GM20431 (cell line): ENCODE measurements around the gene CDH9.
"Not testable (repeated sequence)": the region's sequence is repeated elsewhere in the genome, so short reads cannot be mapped to it uniquely, and the experiment has no call there.

ENCODE experiments used
- in situ Hi-C: fragments of 300-500 bp; cut with MseI, MboI; formaldehyde crosslinking; loops from one replicate; pipeline ENCODE4 v1.15.0; 2020; ENCODE audit warnings: low sequenced_read_pairs; ENCODE audit not compliant: unreplicated experiment

The CDH9 gene

GRCh38 chr5:26981750-26982149 is 56.6 kb downstream of the CDH9 start:
- in situ Hi-C loops: no loop called here

- in situ Hi-C loops: no loop called here
Observed at GRCh38 chr5:26959290-26959689, 79.1 kb downstream of the CDH9 start.

- in situ Hi-C loops: no loop called here
Observed at GRCh38 chr5:26955161-26955560, 83.2 kb downstream of the CDH9 start.

GRCh38 chr5:26948921-26949320 is 89.5 kb downstream of the CDH9 start:
- in situ Hi-C loops: no loop called here

- in situ Hi-C loops: no loop called here
Observed at GRCh38 chr5:26945901-26946300, 92.5 kb downstream of the CDH9 start.

- in situ Hi-C loops: no loop called here
Observed at GRCh38 chr5:26942481-26942880, 95.9 kb downstream of the CDH9 start.

- in situ Hi-C loops: no loop called here
Observed at GRCh38 chr5:26940994-26941393, 97.4 kb downstream of the CDH9 start.

- in situ Hi-C loops: no loop called here
Observed at GRCh38 chr5:26932238-26932637, 106.1 kb downstream of the CDH9 start.

- in situ Hi-C loops: no loop called here
Observed at GRCh38 chr5:26921439-26921838, 116.9 kb downstream of the CDH9 start.

GRCh38 chr5:26903469-26903868 is 134.9 kb downstream of the CDH9 start:
- in situ Hi-C loops: no loop called here

- in situ Hi-C loops: no loop called here
Observed at GRCh38 chr5:26894719-26895263, 143.6 kb downstream of the CDH9 start.

- in situ Hi-C loops: no loop called here
Observed at GRCh38 chr5:26893078-26893477, 145.3 kb downstream of the CDH9 start.

GRCh38 chr5:26889815-26890214 is 148.6 kb downstream of the CDH9 start:
- in situ Hi-C loops: no loop called here

- in situ Hi-C loops: no loop called here
Observed at GRCh38 chr5:26884481-26884880, 153.9 kb downstream of the CDH9 start.

- in situ Hi-C loops: no loop called here
Observed at GRCh38 chr5:26883375-26883774, 155.0 kb downstream of the CDH9 start.

GRCh38 chr5:26881901-26882300 is 156.5 kb downstream of the CDH9 start:
- in situ Hi-C loops: no loop called here

GRCh38 chr5:26877154-26877553 is 161.2 kb downstream of the CDH9 start:
- in situ Hi-C loops: no loop called here

GRCh38 chr5:26872337-26872736 is 166.0 kb downstream of the CDH9 start:
- in situ Hi-C loops: no loop called here

GRCh38 chr5:26869781-26870180 is 168.6 kb downstream of the CDH9 start:
- in situ Hi-C loops: no loop called here

GRCh38 chr5:26868504-26868903 is 169.9 kb downstream of the CDH9 start:
- in situ Hi-C loops: no loop called here

GRCh38 chr5:26864061-26864460 is 174.3 kb downstream of the CDH9 start:
- in situ Hi-C loops: no loop called here

GRCh38 chr5:26856238-26856637 is 182.1 kb downstream of the CDH9 start:
- in situ Hi-C loops: no loop called here

- in situ Hi-C loops: not testable (repeated sequence)
Observed at GRCh38 chr5:26852450-26852849, 185.9 kb downstream of the CDH9 start.
